Mucosa of descending colon (tissue), 3 donors: Measurements from ENCODE around the gene PFKFB3. TPM values are rescaled to one million over a fixed set of nuclear protein-coding genes. Genes with fewer than 3 reads are reported as not detected.
A peak's percentile ranks its signal among the peaks of the same experiment; 100 is the strongest.

Source experiments
- ATAC-seq: fragments of 200-7000 bp; cut with Tn5 transposase; one replicate; pipeline ENCODE4 v1.9.1; 2020; ENCODE audit warnings: mild to moderate bottlenecking, moderate library complexity
- DNase-seq, 3 donors: peaks; one replicate each; pipeline ENCODE4 v3.0.0-alpha.2; 2020
- H3K36me3 ChIP-seq: fragments of 200-600 bp; one replicate; pipeline ENCODE4 v1.8.0; 2021; ENCODE audit warnings: low read depth, mild to moderate bottlenecking
- H3K4me1 ChIP-seq: fragments of 200-600 bp; one replicate; pipeline ENCODE4 v1.8.0; 2021; ENCODE audit warnings: low read depth, mild to moderate bottlenecking
- H3K4me3 ChIP-seq: fragments of 200-600 bp; one replicate; pipeline ENCODE4 v1.8.0; 2021; ENCODE audit warnings: mild to moderate bottlenecking
- H3K9me3 ChIP-seq: fragments of 200-600 bp; one replicate; pipeline ENCODE4 v1.8.0; 2021; ENCODE audit warnings: mild to moderate bottlenecking
- intact Hi-C, 2 donors: fragments of 100-400 bp; cut with DNase I in 1 of 2; cut with micrococcal nuclease in 1 of 2; formaldehyde crosslinking; loops; one replicate each; pipeline versions ENCODE4 v1.11.0 to v1.11.1; 2022; cut with DNase I, micrococcal nuclease
- total RNA-seq, 3 donors: library from RNA; stranded (reverse); fragmentation: NEBNext Ultra II Directional in 2 of 3; extraction: Animal tissue kit (Norgen Biotek cat#: 25700) in 2 of 3; gene quantifications; one replicate each; pipeline versions ENCODE4 v1.2.1 to v1.2.4, GENCODE V29; 2021 to 2023
- TF ChIP-seq, protein P1 (sequence below): fragments of 200-600 bp; IDR thresholded peaks from one replicate; pipeline ENCODE4 v1.8.0; 2022; ENCODE audit warnings: antibody characterized with exemption, mild to moderate bottlenecking
- donor health status: DM: no; HTN: no; CAD: no; lungs with moderate emphysema.
- donor health status: DM: no; HTN: no; CAD: no.
- donor health status: DM: no; HTN: yes; CAD: no.

Gene PFKFB3
- total RNA-seq, 3 donors from 2014 or later, result 19.3 to 39.0 (median 21.7) TPM

DNA sequence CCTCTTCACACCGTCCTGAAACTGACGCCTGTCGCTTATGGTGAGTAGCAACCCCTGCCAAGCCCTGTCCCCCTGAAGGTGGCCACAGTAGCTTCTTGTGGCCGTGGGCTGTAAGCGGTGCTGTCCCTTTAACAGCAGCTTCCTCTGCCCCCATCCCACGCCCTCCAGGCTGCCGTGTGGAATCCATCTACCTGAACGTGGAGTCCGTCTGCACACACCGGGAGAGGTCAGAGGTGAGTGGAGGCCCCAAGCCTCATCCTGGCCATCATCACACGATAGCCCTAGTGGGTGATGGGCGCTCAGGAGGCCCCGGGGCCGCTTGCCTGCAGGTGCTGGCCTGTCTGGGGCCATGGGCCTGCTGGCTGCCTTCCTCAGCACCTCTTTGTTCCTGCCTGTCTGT lies 21.2 kb downstream of the PFKFB3 start:
- DNase-seq (no peak), ATAC-seq (no peak)
- intact Hi-C loops, result no loop called here
- H3K4me1 ChIP-seq, result no peaks in the 10 kb centered on the region
- H3K4me3 ChIP-seq, result no peak overlapping the region
- TF ChIP-seq, protein P1, sequence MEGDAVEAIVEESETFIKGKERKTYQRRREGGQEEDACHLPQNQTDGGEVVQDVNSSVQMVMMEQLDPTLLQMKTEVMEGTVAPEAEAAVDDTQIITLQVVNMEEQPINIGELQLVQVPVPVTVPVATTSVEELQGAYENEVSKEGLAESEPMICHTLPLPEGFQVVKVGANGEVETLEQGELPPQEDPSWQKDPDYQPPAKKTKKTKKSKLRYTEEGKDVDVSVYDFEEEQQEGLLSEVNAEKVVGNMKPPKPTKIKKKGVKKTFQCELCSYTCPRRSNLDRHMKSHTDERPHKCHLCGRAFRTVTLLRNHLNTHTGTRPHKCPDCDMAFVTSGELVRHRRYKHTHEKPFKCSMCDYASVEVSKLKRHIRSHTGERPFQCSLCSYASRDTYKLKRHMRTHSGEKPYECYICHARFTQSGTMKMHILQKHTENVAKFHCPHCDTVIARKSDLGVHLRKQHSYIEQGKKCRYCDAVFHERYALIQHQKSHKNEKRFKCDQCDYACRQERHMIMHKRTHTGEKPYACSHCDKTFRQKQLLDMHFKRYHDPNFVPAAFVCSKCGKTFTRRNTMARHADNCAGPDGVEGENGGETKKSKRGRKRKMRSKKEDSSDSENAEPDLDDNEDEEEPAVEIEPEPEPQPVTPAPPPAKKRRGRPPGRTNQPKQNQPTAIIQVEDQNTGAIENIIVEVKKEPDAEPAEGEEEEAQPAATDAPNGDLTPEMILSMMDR, result no peak
- peaks cover 3% of the 10 kb centered on the region for H3K36me3 ChIP-seq
- H3K9me3 ChIP-seq, result no peaks in the 10 kb centered on the region

DNA sequence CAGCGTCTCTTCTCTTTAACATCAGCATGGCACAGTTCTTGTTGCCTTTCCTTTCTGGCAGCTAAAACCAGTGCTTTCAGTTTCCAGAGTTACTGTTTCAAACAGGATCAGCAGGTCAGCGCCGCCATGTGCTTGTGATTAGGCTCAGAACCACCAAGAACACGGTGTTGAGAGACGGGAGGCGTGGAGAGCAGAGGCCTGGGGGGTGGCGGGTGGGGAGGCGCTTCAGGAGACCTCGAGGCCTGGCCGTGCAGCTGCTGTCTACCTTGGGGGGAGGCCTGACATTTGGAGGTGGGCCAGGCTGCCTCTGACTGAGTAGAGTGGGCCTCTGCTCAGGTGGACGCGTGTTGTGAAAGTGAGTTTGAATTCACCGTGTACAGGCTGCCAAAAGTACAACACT lies 22.0 kb downstream of the PFKFB3 start:
- Histone ChIP-seq H3K4me3 (no peak overlapping the region), H3K4me1 (no peaks in the 10 kb centered on the region), H3K36me3 (peaks cover 3% of the 10 kb centered on the region), H3K9me3 (no peaks in the 10 kb centered on the region)
- intact Hi-C loops, result no loop called here
- no peak for DNase-seq
- ATAC-seq, result no peak
- TF ChIP-seq, protein P1, result no peak

DNA sequence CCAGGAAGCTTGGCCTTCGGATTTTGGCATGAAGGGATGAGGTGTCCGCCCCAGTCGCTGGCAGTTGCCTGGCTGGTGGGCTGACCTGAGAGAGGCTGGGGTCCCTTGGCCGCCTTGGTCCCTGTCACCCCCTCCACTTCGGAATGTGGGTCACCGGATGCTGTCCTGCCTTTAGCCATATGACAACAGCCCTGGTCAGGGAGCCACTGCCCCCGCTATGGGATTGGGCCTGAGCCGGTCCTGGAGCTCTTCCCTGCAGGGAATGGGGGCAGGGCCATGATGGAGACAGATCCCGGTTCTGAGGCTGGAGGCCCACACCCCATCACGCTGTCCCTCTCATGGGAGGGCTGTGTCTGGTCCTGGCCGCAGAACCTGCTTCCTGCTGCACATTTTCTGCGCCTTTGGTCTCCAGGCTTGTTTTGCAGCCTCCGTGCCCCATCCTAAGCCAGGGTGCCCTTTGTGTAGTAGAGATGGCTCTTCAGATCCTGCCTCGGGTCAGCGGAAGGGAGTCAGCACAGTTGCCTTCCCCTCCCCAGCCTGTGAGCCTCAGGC lies 22.6 kb downstream of the PFKFB3 start:
- DNase-seq (no peak), ATAC-seq (no peak)
- no peaks in the 10 kb centered on the region for H3K4me1 ChIP-seq
- H3K36me3 ChIP-seq, result peaks cover 3% of the 10 kb centered on the region
- TF ChIP-seq, protein P1, result no peak
- intact Hi-C loops, result no loop called here
- no peak overlapping the region for H3K4me3 ChIP-seq
- H3K9me3 ChIP-seq, result no peaks in the 10 kb centered on the region

- Histone ChIP-seq H3K9me3 (no peaks in the 10 kb centered on the region), H3K36me3 (peaks cover 3% of the 10 kb centered on the region), H3K4me3 (no peak overlapping the region), H3K4me1 (no peaks in the 10 kb centered on the region)
- DNase-seq, result peak in 1 of 3 donors; percentile 5
- intact Hi-C loops, result no loop called here
- TF ChIP-seq, protein P1, result no peak
- ATAC-seq, result no peak
Observed at GRCh38 chr10:6226216-6226615, 23.5 kb downstream of the PFKFB3 start.

DNA sequence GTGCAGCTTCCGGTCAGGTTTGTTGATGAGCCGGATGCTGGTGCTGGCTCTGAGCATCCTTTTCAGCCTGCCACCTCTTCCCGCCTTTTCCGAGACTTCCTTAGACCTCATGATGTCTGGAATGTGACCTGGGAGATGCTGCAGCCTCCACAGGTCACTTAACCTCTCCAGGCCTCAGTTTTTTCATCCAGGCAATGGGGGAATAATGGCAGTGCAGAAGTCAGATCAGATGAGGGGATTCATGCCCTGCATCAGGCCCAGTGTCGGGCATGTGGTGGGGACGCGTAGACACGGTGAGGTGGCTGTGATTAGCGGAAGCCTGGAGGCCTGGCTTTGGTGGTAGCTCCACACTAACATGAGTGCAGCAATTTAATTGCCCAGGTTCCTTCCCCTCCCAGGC lies 24.6 kb downstream of the PFKFB3 start:
- TF ChIP-seq, protein P1, result no peak
- peaks cover 3% of the 10 kb centered on the region for H3K36me3 ChIP-seq
- intact Hi-C loops, result no loop called here

GRCh38 chr10:6228010-6228511 lies 25.3 kb downstream of the PFKFB3 start:
- TF ChIP-seq, protein P1, result no peak
- DNase-seq, result no peak

More for the DNA sequence above, 24.6 kb downstream of the PFKFB3 start:
- ATAC-seq, result no peak
- peak in 1 of 3 donors; percentile 7 for DNase-seq
- Histone ChIP-seq H3K4me3 (no peak overlapping the region), H3K4me1 (no peaks in the 10 kb centered on the region), H3K9me3 (no peaks in the 10 kb centered on the region)

More at GRCh38 chr10:6228010-6228511, 25.3 kb downstream of the PFKFB3 start:
- Histone ChIP-seq H3K4me3 (no peak overlapping the region), H3K4me1 (no peaks in the 10 kb centered on the region), H3K36me3 (peaks cover 3% of the 10 kb centered on the region), H3K9me3 (no peaks in the 10 kb centered on the region)
- ATAC-seq, result no peak
- intact Hi-C loops, result no loop called here
